Neutrophil (primary cell): ENCODE measurements around the gene SNRNP25.

ENCODE experiments used
- H3K27ac ChIP-seq: fragments of 200-600 bp; sonication (generic); 2 replicates; pipeline ENCODE4 v1.5.1; 2016; ENCODE audit warnings: mild to moderate bottlenecking, moderate library complexity
- H3K27me3 ChIP-seq: fragments of 200-600 bp; sonication (generic); 2 replicates; pipeline ENCODE4 v1.6.0; 2016; ENCODE audit warnings: mild to moderate bottlenecking
- H3K36me3 ChIP-seq: fragments of 200-600 bp; sonication (generic); 2 replicates; pipeline ENCODE4 v1.5.1; 2017
- H3K4me1 ChIP-seq, 2 experiments: fragments of 200-600 bp in 1 of 2; sonication (generic) in 1 of 2; 1 replicate in 1 of 2; 2 replicates in 1 of 2; pipeline versions ENCODE4 v1.5.1 to v1.6.1; 2013 to 2016; ENCODE audit warnings: low read depth in 1 of 2, low read length in 1 of 2, mild to moderate bottlenecking in 1 of 2, moderate library complexity in 1 of 2; ENCODE audit not compliant: control insufficient read depth in 1 of 2, insufficient read depth in 1 of 2
- H3K4me3 ChIP-seq, 2 experiments: fragments of 200-600 bp in 1 of 2; sonication (generic) in 1 of 2; 1 replicate in 1 of 2; 2 replicates in 1 of 2; pipeline ENCODE4 v1.5.1; 2013 to 2016; ENCODE audit warnings: low read depth in 1 of 2, low read length in 1 of 2, mild to moderate bottlenecking in 1 of 2, moderate library complexity in 1 of 2
- H3K9me3 ChIP-seq: fragments of 200-600 bp; sonication (generic); 2 replicates; pipeline ENCODE4 v1.5.1; 2016
- CTCF ChIP-seq: fragments of 200-600 bp; sonication (generic); IDR thresholded peaks from 2 replicates; pipeline ENCODE4 v1.5.1; 2016; ENCODE audit warnings: antibody characterized with exemption

SNRNP25 gene

GRCh38 chr16:84718-85406, 31.2 kb downstream of the SNRNP25 start:
- peaks cover 8 to 9% of the 10 kb centered on the region in 2 experiments for H3K4me1 ChIP-seq
- H3K36me3 ChIP-seq = peaks cover 65% of the 10 kb centered on the region
- H3K27ac ChIP-seq = no peak overlapping the region
- no peak for TF ChIP-seq CTCF
- H3K27me3 ChIP-seq = no peaks in the 10 kb centered on the region
- H3K4me3 ChIP-seq = no peak overlapping the region
- no peaks in the 10 kb centered on the region for H3K9me3 ChIP-seq

GRCh38 chr16:85407-85782, 31.8 kb downstream of the SNRNP25 start:
- no peak overlapping the region for H3K4me3 ChIP-seq
- TF ChIP-seq CTCF = no peak
- no peaks in the 10 kb centered on the region for H3K9me3 ChIP-seq
- peaks cover 66% of the 10 kb centered on the region for H3K36me3 ChIP-seq
- H3K27ac ChIP-seq = no peak overlapping the region
- peaks cover 8 to 9% of the 10 kb centered on the region in 2 experiments for H3K4me1 ChIP-seq
- no peaks in the 10 kb centered on the region for H3K27me3 ChIP-seq

- H3K4me3 ChIP-seq = no peak overlapping the region
- no peak for TF ChIP-seq CTCF
- H3K27me3 ChIP-seq = no peaks in the 10 kb centered on the region
- H3K27ac ChIP-seq = no peak overlapping the region
- peaks cover 8 to 9% of the 10 kb centered on the region in 2 experiments for H3K4me1 ChIP-seq
- no peaks in the 10 kb centered on the region for H3K9me3 ChIP-seq
- H3K36me3 ChIP-seq = peaks cover 68% of the 10 kb centered on the region
These were observed 32.2 kb downstream of the SNRNP25 start for GRCh38 chr16:85865-86264.

- Histone ChIP-seq H3K27ac (no peak overlapping the region), H3K36me3 (peaks cover 68% of the 10 kb centered on the region), H3K4me1 (peaks cover 8 to 9% of the 10 kb centered on the region in 2 experiments), H3K4me3 (no peak overlapping the region), H3K27me3 (no peaks in the 10 kb centered on the region), H3K9me3 (no peaks in the 10 kb centered on the region)
- TF ChIP-seq CTCF = no peak
These were observed 32.9 kb downstream of the SNRNP25 start for GRCh38 chr16:86483-86952.

GRCh38 chr16:88613-89012, 35.0 kb downstream of the SNRNP25 start:
- no peak overlapping the region for H3K4me3 ChIP-seq
- H3K9me3 ChIP-seq = no peaks in the 10 kb centered on the region
- H3K4me1 ChIP-seq = peaks cover 8 to 9% of the 10 kb centered on the region in 2 experiments
- H3K27ac ChIP-seq = no peak overlapping the region
- peaks cover 59% of the 10 kb centered on the region for H3K36me3 ChIP-seq
- no peaks in the 10 kb centered on the region for H3K27me3 ChIP-seq
- no peak for TF ChIP-seq CTCF
